Caco-2 (cell line): ENCODE data around the gene ZFC3H1. TPM values are rescaled to one million over a fixed set of nuclear protein-coding genes. Genes with fewer than 3 reads are reported as not detected.

Source experiments
- BruUV-seq: library from RNA; stranded (reverse); fragments of 400-500 nt; replicated peaks from 2 replicates; lab custom pipeline; 2021; lab: Mats Ljungman, UMichigan
- CTCF ChIA-PET: fragments of 300-600 bp; sonication (Branson Sonifier 250); formaldehyde crosslinking; loops from one replicate; lab custom pipeline; 2022; ENCODE audit warnings: antibody characterized with exemption; lab: Charles Lee
- POLR2A ChIA-PET: fragments of 300-600 bp; sonication (Branson Sonifier 250); formaldehyde crosslinking; loops from one replicate; lab custom pipeline; 2022; ENCODE audit warnings: antibody characterized with exemption; lab: Charles Lee
- DNase-seq, 2 experiments: peaks; one replicate each; pipeline versions ENCODE4 v3.0.0 to v3.0.0-alpha.2; 2020 to 2022
- H3K27me3 ChIP-seq: replicated peaks from 2 replicates; pipeline ENCODE4 v1.6.0; 2011; ENCODE audit warnings: low read length; ENCODE audit not compliant: control insufficient read depth, insufficient read depth
- H3K36me3 ChIP-seq: 2 replicates; pipeline ENCODE4 v1.5.1; 2011; ENCODE audit warnings: low read length; ENCODE audit not compliant: control insufficient read depth, insufficient read depth
- H3K4me1 ChIP-seq: fragments of 250-450 bp; sonication (Bioruptor Pico); 2 replicates; pipeline ENCODE4 v1.5.1; 2020; ENCODE audit warnings: mild to moderate bottlenecking
- H3K4me3 ChIP-seq: 2 replicates; pipeline ENCODE4 v1.5.1; 2011; ENCODE audit warnings: low read depth, mild to moderate bottlenecking, control low read depth, low read length
- H3K9me3 ChIP-seq: fragments of 250-450 bp; sonication (Bioruptor Pico); 2 replicates; pipeline ENCODE4 v1.5.1; 2020; ENCODE audit warnings: mild to moderate bottlenecking, moderate library complexity
- H3K27ac Mint-ChIP-seq: one replicate; pipeline ENCODE4 v1.8.0; 2022; ENCODE audit warnings: mixed read lengths; ENCODE audit not compliant: unreplicated experiment
- H3K27me3 Mint-ChIP-seq: one replicate; pipeline ENCODE4 v1.8.0; 2022; ENCODE audit warnings: mixed read lengths; ENCODE audit not compliant: insufficient read depth, unreplicated experiment
- H3K36me3 Mint-ChIP-seq: one replicate; pipeline ENCODE4 v1.8.0; 2022; ENCODE audit warnings: mild to moderate bottlenecking, mixed read lengths; ENCODE audit not compliant: insufficient read depth, unreplicated experiment
- H3K4me1 Mint-ChIP-seq: one replicate; pipeline ENCODE4 v1.8.0; 2022; ENCODE audit warnings: low read depth, mixed read lengths; ENCODE audit not compliant: unreplicated experiment
- H3K4me3 Mint-ChIP-seq: one replicate; pipeline ENCODE4 v1.8.0; 2022; ENCODE audit warnings: mild to moderate bottlenecking, moderate library complexity, mixed read lengths; ENCODE audit not compliant: unreplicated experiment
- H3K9me3 Mint-ChIP-seq: one replicate; pipeline ENCODE4 v1.8.0; 2022; ENCODE audit warnings: mixed read lengths; ENCODE audit not compliant: unreplicated experiment
- CTCF ChIP-seq, 2 experiments: fragments of 200-600 bp in 1 of 2; IDR thresholded peaks; 1 replicate in 1 of 2; 2 replicates in 1 of 2; pipeline versions ENCODE4 v1.5.1 to v1.8.0; 2011 to 2022; ENCODE audit warnings: antibody characterized with exemption in 1 of 2, control low read depth in 1 of 2, inconsistent platforms in 1 of 2, low read depth in 1 of 2, low read length in 1 of 2, mild to moderate bottlenecking in 1 of 2, moderate library complexity in 1 of 2; ENCODE audit not compliant: insufficient read depth in 1 of 2, severe bottlenecking in 1 of 2, unreplicated experiment in 1 of 2
- intact Hi-C: fragments of 100-400 bp; cut with micrococcal nuclease; formaldehyde crosslinking; loops from one replicate; pipeline ENCODE4 v1.10.0; 2022; ENCODE audit not compliant: unreplicated experiment
- total RNA-seq: library from RNA; stranded (reverse); gene quantifications from 2 replicates; pipeline ENCODE4 v1.2.3, GENCODE V29; 2022

ZFC3H1 gene
- total RNA-seq, 1 experiment from 2014 or later = 48.7 TPM

DNA sequence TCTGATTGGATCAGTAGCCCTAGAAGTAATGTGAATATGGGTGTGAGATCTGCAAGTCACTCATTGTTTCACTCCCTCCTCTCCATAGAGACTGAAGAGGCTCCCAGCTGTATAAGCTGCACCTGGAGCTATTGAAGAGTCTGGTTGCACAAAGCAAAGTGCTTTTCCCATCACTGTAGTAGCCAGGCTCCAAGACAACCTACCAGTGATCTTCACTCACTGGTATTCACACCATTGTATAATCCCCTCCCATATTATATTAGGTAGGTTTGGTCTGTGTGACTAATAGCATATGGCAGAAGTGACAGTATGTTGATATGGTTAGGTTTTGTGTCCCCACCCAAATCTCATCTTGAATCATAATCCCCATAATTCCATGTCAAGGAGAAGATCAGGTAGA is 64.4 kb downstream of the ZFC3H1 start:
- ChIA-PET CTCF (no interaction called here), POLR2A (no interaction called here)
- no peak for DNase-seq
- no peaks in the 10 kb centered on the region for H3K4me1 ChIP-seq
- H3K9me3 ChIP-seq = no peaks in the 10 kb centered on the region
- no peak overlapping the region for H3K4me3 ChIP-seq
- no peak overlapping the region for H3K27ac Mint-ChIP-seq
- H3K4me1 Mint-ChIP-seq = no peaks in the 10 kb centered on the region
- no peaks in the 10 kb centered on the region for H3K36me3 ChIP-seq
- no peaks in the 10 kb centered on the region for H3K27me3 Mint-ChIP-seq
- no TSS peak for BruUV-seq
- no peaks in the 10 kb centered on the region for H3K9me3 Mint-ChIP-seq
- intact Hi-C loops = no loop called here
- no peaks in the 10 kb centered on the region for H3K27me3 ChIP-seq
- no peak for TF ChIP-seq CTCF (IDR thresholded peaks at IDR 0.05; ENCODE audit: insufficient read depth in 1 of 2, low read depth in 1 of 2, low read length in 1 of 2, severe bottlenecking in 1 of 2, unreplicated experiment in 1 of 2)
- H3K4me3 Mint-ChIP-seq = no peak overlapping the region
- H3K36me3 Mint-ChIP-seq = peaks cover 20% of the 10 kb centered on the region

- no peaks in the 10 kb centered on the region for H3K36me3 Mint-ChIP-seq
- no peaks in the 10 kb centered on the region for H3K27me3 Mint-ChIP-seq
- no peak for DNase-seq
- Histone ChIP-seq H3K9me3 (no peaks in the 10 kb centered on the region), H3K4me3 (no peak overlapping the region), H3K4me1 (no peaks in the 10 kb centered on the region), H3K27me3 (no peaks in the 10 kb centered on the region), H3K36me3 (no peaks in the 10 kb centered on the region)
- no peak overlapping the region for H3K4me3 Mint-ChIP-seq
- no peaks in the 10 kb centered on the region for H3K4me1 Mint-ChIP-seq
- ChIA-PET POLR2A (no interaction called here), CTCF (no interaction called here)
- no peaks in the 10 kb centered on the region for H3K9me3 Mint-ChIP-seq
- no peak for TF ChIP-seq CTCF (IDR thresholded peaks at IDR 0.05; ENCODE audit: insufficient read depth in 1 of 2, low read depth in 1 of 2, low read length in 1 of 2, severe bottlenecking in 1 of 2, unreplicated experiment in 1 of 2)
- intact Hi-C loops = no loop called here
- no peak overlapping the region for H3K27ac Mint-ChIP-seq
- BruUV-seq = no TSS peak
These were observed 69.3 kb downstream of the ZFC3H1 start for GRCh38 chr12:71594214-71594948.

- H3K27me3 ChIP-seq = no peaks in the 10 kb centered on the region
- Mint-ChIP-seq H3K9me3 (no peaks in the 10 kb centered on the region), H3K27me3 (no peaks in the 10 kb centered on the region), H3K36me3 (peaks cover 2% of the 10 kb centered on the region), H3K27ac (no peak overlapping the region), H3K4me3 (no peak overlapping the region), H3K4me1 (no peaks in the 10 kb centered on the region)
- H3K36me3 ChIP-seq = no peaks in the 10 kb centered on the region
- H3K4me3 ChIP-seq = no peak overlapping the region
- H3K9me3 ChIP-seq = no peaks in the 10 kb centered on the region
- no peak for DNase-seq
- H3K4me1 ChIP-seq = no peaks in the 10 kb centered on the region
- intact Hi-C loops = no loop called here
- no TSS peak for BruUV-seq
- ChIA-PET POLR2A (no interaction called here), CTCF (no interaction called here)
- no peak for TF ChIP-seq CTCF (IDR thresholded peaks at IDR 0.05; ENCODE audit: insufficient read depth in 1 of 2, low read depth in 1 of 2, low read length in 1 of 2, severe bottlenecking in 1 of 2, unreplicated experiment in 1 of 2)
These were observed 70.8 kb downstream of the ZFC3H1 start for GRCh38 chr12:71592841-71593240.
